Stimulated activated CD8-positive, alpha-beta memory T cell treated with anti-CD3 and anti-CD28 coated beads, Interleukin-4, amount 100 ng/mL, for 4 hours (primary cell): ENCODE results near the gene TNN.

Source experiments
- DNase-seq, 2 donors: peaks; one replicate each; pipeline ENCODE4 v3.0.0-alpha.2; 2020; ENCODE audit warnings: low read depth in 2 of 2, low spot score in 1 of 2

The TNN gene

GRCh38 chr1:175114996-175115395, 47.4 kb downstream of the TNN start:
- no peak for DNase-seq

- no peak for DNase-seq
Measured at GRCh38 chr1:175116210-175116798, 48.7 kb downstream of the TNN start.

GRCh38 chr1:175116903-175117302, 49.3 kb downstream of the TNN start:
- no peak for DNase-seq

- no peak for DNase-seq
Measured at GRCh38 chr1:175118375-175119367, 51.0 kb downstream of the TNN start.

- DNase-seq: no peak
Measured at GRCh38 chr1:175120511-175120910, 52.9 kb downstream of the TNN start.

- no peak for DNase-seq
Measured at GRCh38 chr1:175124861-175125260, 57.2 kb downstream of the TNN start.

- DNase-seq: no peak
Measured at GRCh38 chr1:175126347-175126746, 58.7 kb downstream of the TNN start.

GRCh38 chr1:175127565-175127964, 59.9 kb downstream of the TNN start:
- no peak for DNase-seq

GRCh38 chr1:175128523-175128922, 60.9 kb downstream of the TNN start:
- no peak for DNase-seq

- no peak for DNase-seq
Measured at GRCh38 chr1:175129182-175129581, 61.5 kb downstream of the TNN start.

- no peak for DNase-seq
Measured at GRCh38 chr1:175129644-175129996, 62.0 kb downstream of the TNN start.

- DNase-seq: no peak
Measured at GRCh38 chr1:175129997-175130648, 62.5 kb downstream of the TNN start.

GRCh38 chr1:175130649-175131045, 63.0 kb downstream of the TNN start:
- no peak for DNase-seq

- no peak for DNase-seq
Measured at GRCh38 chr1:175131095-175131494, 63.5 kb downstream of the TNN start.

GRCh38 chr1:175132436-175132835, 64.8 kb downstream of the TNN start:
- no peak for DNase-seq

GRCh38 chr1:175133673-175134435, 66.2 kb downstream of the TNN start:
- no peak for DNase-seq

GRCh38 chr1:175134500-175134899, 66.9 kb downstream of the TNN start:
- no peak for DNase-seq

GRCh38 chr1:175136246-175136645, 68.6 kb downstream of the TNN start:
- DNase-seq: no peak

- no peak for DNase-seq
Measured at GRCh38 chr1:175137369-175137768, 69.7 kb downstream of the TNN start.

GRCh38 chr1:175138579-175138978, 70.9 kb downstream of the TNN start:
- no peak for DNase-seq

GRCh38 chr1:175145899-175146528, 78.4 kb downstream of the TNN start:
- no peak for DNase-seq
